Memory B cell (primary cell): ENCODE results near the gene SULT4A1.
"Not testable (repeated sequence)": the region's sequence is repeated elsewhere in the genome, so short reads cannot be mapped to it uniquely, and the experiment has no call there.

Experiments used
- ATAC-seq: fragments of 150-1000 bp; cut with Tn5 transposase; 2 replicates; pipeline ENCODE4 v1.10.0; 2021; ENCODE audit warnings: low read depth, mild to moderate bottlenecking, moderate library complexity
- DNase-seq, 2 donors: peaks; one replicate each; pipeline ENCODE4 v3.0.0; 2022; ENCODE audit warnings: low spot score in 2 of 2
- H3K27ac Mint-ChIP-seq: one replicate; pipeline ENCODE4 v1.8.0; 2022; ENCODE audit warnings: mild to moderate bottlenecking, moderate library complexity, mixed read lengths
- H3K27me3 Mint-ChIP-seq: one replicate; pipeline ENCODE4 v1.8.0; 2022; ENCODE audit warnings: mixed read lengths
- H3K36me3 Mint-ChIP-seq: one replicate; pipeline ENCODE4 v1.8.0; 2022; ENCODE audit warnings: mild to moderate bottlenecking, mixed read lengths
- H3K4me1 Mint-ChIP-seq: one replicate; pipeline ENCODE4 v1.8.0; 2022; ENCODE audit warnings: mixed read lengths
- H3K4me3 Mint-ChIP-seq: one replicate; pipeline ENCODE4 v1.8.0; 2022; ENCODE audit warnings: mild to moderate bottlenecking, moderate library complexity, mixed read lengths
- H3K9me3 Mint-ChIP-seq: one replicate; pipeline ENCODE4 v1.8.0; 2022; ENCODE audit warnings: mixed read lengths

The SULT4A1 gene, protein sequence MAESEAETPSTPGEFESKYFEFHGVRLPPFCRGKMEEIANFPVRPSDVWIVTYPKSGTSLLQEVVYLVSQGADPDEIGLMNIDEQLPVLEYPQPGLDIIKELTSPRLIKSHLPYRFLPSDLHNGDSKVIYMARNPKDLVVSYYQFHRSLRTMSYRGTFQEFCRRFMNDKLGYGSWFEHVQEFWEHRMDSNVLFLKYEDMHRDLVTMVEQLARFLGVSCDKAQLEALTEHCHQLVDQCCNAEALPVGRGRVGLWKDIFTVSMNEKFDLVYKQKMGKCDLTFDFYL

DNA sequence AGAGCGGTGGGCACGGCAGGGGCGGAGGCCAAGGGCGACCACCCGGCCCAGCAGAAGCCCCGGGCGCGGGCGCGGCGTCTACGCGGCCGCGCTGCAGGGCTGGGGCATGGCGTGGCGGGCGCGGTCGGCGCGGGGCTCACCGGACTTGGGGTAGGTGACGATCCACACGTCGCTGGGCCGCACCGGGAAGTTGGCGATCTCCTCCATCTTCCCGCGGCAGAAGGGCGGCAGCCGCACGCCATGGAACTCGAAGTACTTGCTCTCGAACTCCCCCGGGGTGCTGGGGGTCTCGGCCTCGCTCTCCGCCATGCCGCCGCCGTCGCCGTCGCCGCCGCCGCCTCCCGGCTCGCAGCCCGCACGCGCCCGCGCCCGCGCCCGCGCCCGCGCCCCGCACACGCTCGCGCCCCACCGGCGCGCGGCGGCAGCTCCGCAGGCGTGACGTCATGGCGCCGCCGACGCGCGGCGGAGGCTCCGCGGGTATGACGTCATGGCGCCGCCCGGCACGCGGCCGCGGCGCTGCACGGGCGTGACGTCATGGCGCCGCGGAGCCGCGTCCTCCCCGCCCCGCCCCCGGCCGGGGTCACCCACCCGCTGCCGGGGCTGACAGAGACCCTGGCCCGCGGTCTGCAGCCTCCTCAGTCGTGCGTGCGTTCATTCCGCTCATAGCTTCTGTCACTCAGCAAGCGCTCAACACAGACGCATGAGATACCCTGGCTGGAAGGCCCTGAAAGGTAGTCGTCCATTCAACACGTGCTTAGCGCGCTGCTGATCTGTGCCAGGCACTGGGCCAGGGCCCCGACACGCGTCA is at the start of gene SULT4A1:
TSS of gene SULT4A1 (minus strand) at position 440 of the 808 bp plus-strand sequence. CDS start at position 309, 131 bp downstream.
- no peaks in the 10 kb centered on the region for H3K36me3 Mint-ChIP-seq
- H3K4me3 Mint-ChIP-seq: peak within 1 kb of the TSS; percentile 29
- DNase-seq: no peak
- H3K9me3 Mint-ChIP-seq: peaks cover 2% of the 10 kb centered on the region
- H3K27ac Mint-ChIP-seq: no peak within 1 kb of the TSS
- H3K4me1 Mint-ChIP-seq: no peaks in the 10 kb centered on the region
- ATAC-seq: no peak
- H3K27me3 Mint-ChIP-seq: peaks cover 26% of the 10 kb centered on the region

DNA sequence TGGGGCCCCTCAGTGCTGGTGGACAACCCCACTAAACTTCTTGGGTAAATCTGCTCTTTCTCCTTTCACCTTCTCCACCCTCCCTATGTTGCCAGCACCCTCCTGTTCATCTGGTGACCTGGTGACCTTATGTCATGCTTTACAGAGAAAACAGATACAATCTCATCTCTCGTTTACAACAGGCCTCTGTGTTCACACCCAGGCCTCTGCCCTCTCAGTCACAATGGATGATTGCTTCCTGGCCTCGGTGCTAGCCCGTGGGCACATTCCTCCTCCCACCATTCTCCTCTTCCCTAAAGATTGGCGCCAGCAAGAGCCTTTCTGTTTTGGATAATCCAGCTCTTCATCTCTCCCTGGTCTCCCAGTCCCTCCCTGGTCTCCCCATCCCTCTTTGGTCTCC is 49.0 kb upstream of the SULT4A1 start:
- Mint-ChIP-seq H3K27me3 (peaks cover 17% of the 10 kb centered on the region), H3K4me3 (no peak overlapping the region), H3K4me1 (peaks cover 4% of the 10 kb centered on the region), H3K27ac (no peak overlapping the region), H3K36me3 (no peaks in the 10 kb centered on the region), H3K9me3 (peaks cover 5% of the 10 kb centered on the region)
- no peak for DNase-seq
- ATAC-seq: no peak

DNA sequence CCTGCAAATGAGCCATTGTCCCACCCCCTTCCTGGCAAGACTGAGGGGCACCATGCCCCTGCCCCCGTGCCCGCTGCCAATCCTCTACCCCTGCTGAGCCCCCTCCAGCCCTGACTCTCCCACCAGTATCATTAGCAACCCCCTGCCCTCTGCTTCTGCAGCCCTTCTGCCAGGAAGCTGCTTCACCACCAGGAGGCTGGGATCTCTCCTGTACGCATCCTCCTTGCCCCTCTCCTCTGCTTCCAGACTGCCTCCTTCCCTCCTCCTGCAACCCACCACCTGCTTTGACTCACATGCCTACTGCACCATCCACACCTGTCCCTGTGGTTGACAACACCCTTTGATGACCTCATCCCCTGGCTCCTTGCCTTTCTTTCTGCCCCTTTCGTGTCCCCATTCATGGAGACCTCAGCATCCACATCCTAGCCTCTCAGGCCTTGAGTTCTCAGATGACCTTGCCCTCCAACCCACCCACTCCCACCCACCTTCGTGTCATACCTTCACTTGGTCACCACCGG is 47.9 kb upstream of the SULT4A1 start:
- Mint-ChIP-seq H3K4me3 (no peak overlapping the region), H3K9me3 (peaks cover 5% of the 10 kb centered on the region), H3K4me1 (peaks cover 4% of the 10 kb centered on the region), H3K27ac (no peak overlapping the region), H3K27me3 (peaks cover 19% of the 10 kb centered on the region), H3K36me3 (no peaks in the 10 kb centered on the region)
- no peak for ATAC-seq
- DNase-seq: no peak

DNA sequence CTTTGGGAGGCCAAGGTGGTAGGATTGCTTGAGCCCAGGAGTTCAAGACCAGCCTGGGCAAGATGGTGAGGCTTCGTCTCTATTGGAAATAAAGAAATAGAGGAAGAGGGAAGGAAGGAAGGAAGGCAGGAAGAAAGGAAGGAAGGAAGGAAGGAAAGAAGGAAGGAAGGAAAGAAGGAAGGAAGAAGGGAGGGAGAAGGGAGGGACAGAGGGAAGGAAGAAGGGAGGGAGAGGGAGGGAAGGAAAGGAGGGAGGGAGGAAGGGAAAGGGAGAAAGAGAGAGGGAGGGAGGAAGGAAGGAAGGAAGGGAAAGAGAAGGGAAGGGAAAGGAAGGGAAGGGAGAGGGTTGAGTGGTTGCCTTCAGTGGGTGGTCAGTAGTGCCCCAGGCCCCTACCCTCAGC is 47.4 kb upstream of the SULT4A1 start:
- Mint-ChIP-seq H3K27me3 (peaks cover 19% of the 10 kb centered on the region), H3K36me3 (no peaks in the 10 kb centered on the region)

DNA sequence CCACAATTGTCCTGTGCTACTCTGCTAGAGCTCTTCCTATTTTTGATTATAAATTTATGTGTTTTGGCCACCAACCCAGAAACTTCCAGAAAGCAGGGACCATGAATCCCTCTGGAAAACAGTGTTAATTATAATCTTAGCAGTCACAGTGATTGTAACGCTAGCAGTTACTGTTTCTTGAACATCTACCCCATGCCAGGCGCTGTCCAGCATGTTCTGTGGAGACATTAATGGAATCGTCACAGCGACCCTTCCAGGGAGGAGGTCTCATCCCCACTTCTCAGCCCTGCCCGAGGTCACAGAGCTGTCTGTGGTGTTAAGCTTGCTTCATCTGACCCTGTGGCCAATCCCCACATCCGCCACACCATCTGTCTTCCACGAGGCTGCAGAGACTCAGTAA is 43.4 kb upstream of the SULT4A1 start:
- ATAC-seq (no peak), DNase-seq (no peak)
- no peaks in the 10 kb centered on the region for H3K4me1 Mint-ChIP-seq
- H3K27ac Mint-ChIP-seq: no peak overlapping the region
- H3K36me3 Mint-ChIP-seq: no peaks in the 10 kb centered on the region
- no peak overlapping the region for H3K4me3 Mint-ChIP-seq
- H3K27me3 Mint-ChIP-seq: peaks cover 18% of the 10 kb centered on the region
- no peaks in the 10 kb centered on the region for H3K9me3 Mint-ChIP-seq

More for the DNA sequence above, 47.4 kb upstream of the SULT4A1 start:
- Mint-ChIP-seq H3K9me3 (peaks cover 5% of the 10 kb centered on the region), H3K4me1 (peaks cover 4% of the 10 kb centered on the region), H3K4me3 (no peak overlapping the region), H3K27ac (no peak overlapping the region)
- ATAC-seq: no peak
- no peak for DNase-seq

DNA sequence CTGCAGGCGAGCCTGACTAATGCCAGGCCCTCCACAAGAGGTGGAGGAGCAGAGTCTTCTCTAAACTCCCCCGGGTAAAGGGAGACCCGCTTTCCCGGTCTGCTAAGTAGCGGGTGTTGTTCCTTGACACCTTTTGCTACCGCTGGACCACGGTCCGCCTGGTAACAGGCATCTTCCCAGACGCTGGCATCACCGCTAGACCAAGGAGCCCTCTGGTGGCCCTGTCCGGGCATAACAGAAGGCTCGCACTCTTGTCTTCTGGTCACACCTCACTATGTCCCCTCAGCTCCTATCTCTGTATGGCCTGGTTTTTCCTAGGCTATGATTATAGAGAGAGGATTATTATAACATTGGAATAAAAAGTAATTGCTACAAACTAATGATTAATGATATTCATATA is 42.1 kb upstream of the SULT4A1 start:
- DNase-seq: peak; percentile 31 to 33
- not testable (repeated sequence) for H3K4me1 Mint-ChIP-seq, H3K27ac Mint-ChIP-seq, ATAC-seq, H3K4me3 Mint-ChIP-seq, H3K9me3 Mint-ChIP-seq, H3K36me3 Mint-ChIP-seq
- H3K27me3 Mint-ChIP-seq: peaks cover 13% of the 10 kb centered on the region

DNA sequence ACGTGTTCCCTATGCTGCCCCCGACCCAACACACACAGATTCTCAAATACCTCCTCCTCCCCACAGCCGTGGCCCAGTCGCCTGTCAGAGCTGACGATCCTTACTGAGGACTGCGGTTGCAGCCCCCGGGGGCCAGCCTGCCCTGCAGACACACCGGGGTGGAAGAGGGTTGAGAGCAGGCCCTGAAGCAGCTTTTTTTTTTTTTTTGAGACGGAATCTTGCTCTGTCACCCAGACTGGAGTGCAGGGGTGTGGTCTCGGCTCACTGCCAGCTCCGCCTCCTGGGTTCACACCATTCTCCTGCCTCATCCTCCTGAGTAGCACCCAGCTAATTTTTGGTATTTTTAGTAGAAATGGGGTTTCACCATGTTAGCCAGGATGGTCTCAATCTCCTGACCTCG is 40.7 kb upstream of the SULT4A1 start:
- H3K36me3 Mint-ChIP-seq, H3K9me3 Mint-ChIP-seq, DNase-seq, H3K4me3 Mint-ChIP-seq, H3K4me1 Mint-ChIP-seq, H3K27ac Mint-ChIP-seq, ATAC-seq: not testable (repeated sequence)
- H3K27me3 Mint-ChIP-seq: peaks cover 17% of the 10 kb centered on the region

DNA sequence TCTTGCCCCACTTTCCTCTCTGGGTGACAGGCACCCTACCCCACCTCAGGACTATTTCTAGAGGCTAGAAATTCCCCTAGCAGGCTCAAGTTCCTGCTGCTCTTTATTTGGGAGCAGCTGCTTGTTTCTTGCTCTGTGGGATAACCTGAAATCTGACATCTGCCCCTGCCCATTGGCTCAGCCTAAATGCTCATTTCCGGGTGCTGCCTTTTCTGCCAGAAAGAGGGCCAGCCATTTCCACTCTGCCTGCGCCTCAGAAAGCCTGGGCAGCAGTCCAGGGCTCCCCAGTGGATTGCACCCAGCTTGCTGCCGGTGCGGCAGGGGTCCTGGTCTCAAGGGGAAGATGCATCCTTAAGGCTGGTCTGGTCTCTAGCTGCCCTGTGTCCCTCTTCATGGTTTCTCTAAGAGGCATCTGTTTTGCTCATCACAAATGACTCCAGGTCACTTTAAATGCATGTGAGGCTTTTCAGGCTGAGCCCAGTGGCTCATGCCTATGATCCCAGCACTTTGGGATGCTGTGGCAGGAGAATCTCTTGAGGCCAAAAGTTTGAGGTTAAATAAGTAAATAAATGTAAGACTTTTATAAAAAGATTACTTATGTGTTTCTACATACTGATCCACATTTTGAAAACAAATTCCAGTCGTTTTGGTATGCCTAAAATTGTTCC is 39.8 kb upstream of the SULT4A1 start:
- H3K36me3 Mint-ChIP-seq: no peaks in the 10 kb centered on the region
- ATAC-seq (no peak), DNase-seq (no peak)
- H3K4me1 Mint-ChIP-seq: no peaks in the 10 kb centered on the region
- peaks cover 17% of the 10 kb centered on the region for H3K27me3 Mint-ChIP-seq
- H3K9me3 Mint-ChIP-seq: no peaks in the 10 kb centered on the region
- H3K27ac Mint-ChIP-seq: no peak overlapping the region
- H3K4me3 Mint-ChIP-seq: no peak overlapping the region

DNA sequence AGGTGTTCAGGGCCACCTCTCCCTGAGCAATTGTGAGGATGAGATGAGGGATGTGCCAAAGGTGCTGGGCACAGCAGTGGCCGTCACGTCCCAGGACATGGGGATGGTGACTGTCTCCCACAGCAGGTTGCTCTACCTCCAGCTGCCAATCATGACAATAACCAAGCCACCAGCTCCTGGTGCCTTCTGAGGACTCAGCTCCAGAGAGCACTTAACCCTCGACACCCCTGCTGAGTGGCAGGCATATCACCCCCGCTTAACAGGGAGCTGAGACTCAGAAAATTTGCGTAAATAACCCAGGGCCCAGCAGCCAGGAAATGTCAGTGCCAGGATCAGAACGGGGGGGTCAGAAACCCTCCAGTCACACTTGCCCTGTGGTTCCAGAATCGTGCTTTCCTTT is 37.9 kb upstream of the SULT4A1 start:
- H3K9me3 Mint-ChIP-seq: no peaks in the 10 kb centered on the region
- peaks cover 19% of the 10 kb centered on the region for H3K27me3 Mint-ChIP-seq
- H3K27ac Mint-ChIP-seq: no peak overlapping the region
- ATAC-seq (no peak), DNase-seq (no peak)
- H3K4me1 Mint-ChIP-seq: no peaks in the 10 kb centered on the region
- no peaks in the 10 kb centered on the region for H3K36me3 Mint-ChIP-seq
- H3K4me3 Mint-ChIP-seq: no peak overlapping the region

DNA sequence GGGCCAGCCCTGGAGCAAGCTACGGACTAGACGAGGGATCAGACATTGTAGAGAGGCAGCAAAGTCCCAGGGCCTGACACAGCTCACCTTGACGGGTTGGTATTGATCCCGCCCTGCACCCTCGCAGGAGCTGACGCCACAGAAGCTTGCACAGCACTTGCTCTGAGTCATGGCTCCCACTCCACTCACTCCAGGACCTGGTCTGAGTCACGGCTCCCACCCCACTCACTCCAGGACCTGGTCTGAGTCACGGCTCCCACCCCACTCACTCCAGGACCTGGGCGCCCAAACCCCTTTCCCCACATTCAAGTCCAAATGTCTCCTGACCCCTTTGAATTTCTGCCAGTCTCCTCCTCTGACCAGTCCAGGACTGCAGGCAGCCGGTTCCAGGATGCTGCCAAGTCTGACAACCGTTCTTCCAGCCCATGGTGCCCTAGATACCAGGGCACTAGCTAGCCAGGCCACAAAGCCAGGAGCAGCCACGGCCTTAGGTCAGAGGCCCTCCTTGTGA is 35.5 kb upstream of the SULT4A1 start:
- Mint-ChIP-seq H3K27me3 (peaks cover 18% of the 10 kb centered on the region), H3K27ac (no peak overlapping the region), H3K36me3 (no peaks in the 10 kb centered on the region), H3K4me3 (no peak overlapping the region), H3K9me3 (no peaks in the 10 kb centered on the region), H3K4me1 (no peaks in the 10 kb centered on the region)
- no peak for DNase-seq
- no peak for ATAC-seq

DNA sequence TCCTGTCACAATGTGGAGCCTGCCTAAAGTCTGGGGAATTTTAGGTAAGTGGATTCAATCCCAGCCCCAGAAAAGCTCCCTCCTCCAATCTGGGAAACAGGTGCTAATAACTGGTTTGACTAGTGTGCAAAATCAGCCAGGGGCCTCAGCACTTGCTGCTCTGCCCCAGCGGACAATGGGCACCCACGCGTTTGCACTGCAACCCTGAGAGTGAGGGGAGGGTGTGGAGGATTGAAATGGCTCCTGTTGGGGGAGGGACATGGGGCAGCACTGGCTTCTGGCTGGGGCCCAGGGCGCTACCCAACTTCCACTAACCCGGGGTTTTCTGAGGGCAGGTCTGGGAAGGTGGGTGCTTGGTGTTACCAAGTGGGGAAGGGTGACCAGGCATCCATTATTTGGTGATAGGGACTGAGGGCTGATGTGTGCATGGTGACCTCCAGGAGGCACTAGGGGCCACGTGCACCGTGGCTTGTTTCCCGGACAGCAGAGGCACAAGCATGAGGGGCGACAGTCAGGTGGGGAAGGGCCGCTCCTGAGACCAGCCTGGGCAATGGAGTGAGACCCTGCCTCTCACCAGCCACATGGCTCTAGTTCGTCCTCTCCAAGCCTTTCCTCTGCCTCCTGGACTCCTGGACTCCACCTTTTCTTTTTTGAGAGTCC is 33.8 kb upstream of the SULT4A1 start:
- H3K27me3 Mint-ChIP-seq: peaks cover 21% of the 10 kb centered on the region
- H3K9me3 Mint-ChIP-seq: no peaks in the 10 kb centered on the region
- H3K27ac Mint-ChIP-seq: no peak overlapping the region
- ATAC-seq: no peak
- no peak overlapping the region for H3K4me3 Mint-ChIP-seq
- no peaks in the 10 kb centered on the region for H3K4me1 Mint-ChIP-seq
- no peaks in the 10 kb centered on the region for H3K36me3 Mint-ChIP-seq
- DNase-seq: no peak

DNA sequence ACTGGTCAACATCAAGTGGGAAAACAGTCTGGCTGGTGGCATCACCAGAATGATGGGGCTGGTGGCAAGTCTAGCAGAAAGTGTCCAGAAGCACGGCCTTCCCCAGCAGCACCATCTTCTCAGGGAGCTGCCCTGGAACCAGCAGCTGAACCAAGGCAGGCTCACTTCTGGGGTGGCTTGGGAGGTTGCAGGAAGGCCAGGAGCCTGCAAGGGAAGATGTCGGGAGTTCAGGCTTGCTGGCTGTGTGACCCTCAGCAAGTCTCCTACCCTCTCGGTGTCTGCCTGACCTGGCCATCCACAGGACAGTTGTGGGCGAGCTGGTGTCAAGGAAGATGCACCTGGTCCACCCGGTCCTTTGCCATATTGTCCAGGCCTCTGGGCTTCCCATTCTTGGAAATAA is 31.8 kb upstream of the SULT4A1 start:
- no peak overlapping the region for H3K27ac Mint-ChIP-seq
- peaks cover 21% of the 10 kb centered on the region for H3K27me3 Mint-ChIP-seq
- H3K9me3 Mint-ChIP-seq: no peaks in the 10 kb centered on the region
- no peaks in the 10 kb centered on the region for H3K4me1 Mint-ChIP-seq
- DNase-seq (no peak), ATAC-seq (no peak)
- no peak overlapping the region for H3K4me3 Mint-ChIP-seq
- no peaks in the 10 kb centered on the region for H3K36me3 Mint-ChIP-seq

DNA sequence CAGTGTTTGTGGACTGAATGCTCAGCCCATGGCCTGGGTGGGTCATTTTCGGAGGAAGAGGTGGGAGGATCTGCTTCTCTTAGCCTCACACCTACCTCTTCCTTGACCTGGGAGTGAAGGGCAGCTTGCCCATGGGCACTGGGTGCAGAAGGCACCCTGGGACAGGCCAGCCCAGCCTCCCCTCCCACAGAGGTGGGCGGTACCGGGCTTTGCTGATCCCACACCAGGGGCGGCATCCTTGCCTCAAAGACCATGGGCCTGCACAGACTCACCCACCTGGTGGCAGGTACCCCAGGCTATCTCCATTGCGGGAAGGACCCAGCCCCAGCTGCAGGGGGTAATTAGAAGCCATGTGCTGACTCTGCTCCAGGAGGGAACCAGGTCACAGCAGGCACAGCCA is 31.0 kb upstream of the SULT4A1 start:
- peaks cover 23% of the 10 kb centered on the region for H3K27me3 Mint-ChIP-seq
- ATAC-seq (no peak), DNase-seq (no peak)
- no peaks in the 10 kb centered on the region for H3K36me3 Mint-ChIP-seq
- H3K27ac Mint-ChIP-seq: no peak overlapping the region
- no peak overlapping the region for H3K4me3 Mint-ChIP-seq
- H3K4me1 Mint-ChIP-seq: no peaks in the 10 kb centered on the region
- no peaks in the 10 kb centered on the region for H3K9me3 Mint-ChIP-seq
